ENCODE data around the gene CTSS.
"Not testable (repeated sequence)": the region's sequence is repeated elsewhere in the genome, so short reads cannot be mapped to it uniquely, and the experiment has no call there.

CTSS gene

GRCh38 chr1:150775931-150776505 is 10.4 kb upstream of the CTSS start:
- DNase-seq (ENCODE audit: low read depth, low spot score): not testable (repeated sequence)

DNA sequence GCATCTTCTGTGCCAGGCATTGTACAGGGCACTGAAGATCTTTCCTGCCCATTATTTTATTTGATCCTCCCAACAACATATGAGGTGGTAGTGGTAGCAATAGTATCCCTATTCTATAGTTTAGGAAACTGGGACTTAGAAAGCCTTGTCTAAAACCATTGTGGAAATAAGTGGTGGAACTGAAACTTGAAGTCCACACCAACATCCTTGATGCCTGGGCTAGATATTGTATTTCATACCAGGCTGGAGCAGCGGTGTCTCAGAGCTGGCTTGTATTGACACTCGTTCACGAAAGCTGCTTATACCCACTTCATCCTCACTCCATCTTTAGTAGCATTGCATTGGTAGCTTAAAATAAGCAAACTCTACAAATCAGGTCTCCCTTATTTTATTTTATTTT is 9.7 kb upstream of the CTSS start:
- no peak for DNase-seq (ENCODE audit: low read depth, low spot score)

DNA sequence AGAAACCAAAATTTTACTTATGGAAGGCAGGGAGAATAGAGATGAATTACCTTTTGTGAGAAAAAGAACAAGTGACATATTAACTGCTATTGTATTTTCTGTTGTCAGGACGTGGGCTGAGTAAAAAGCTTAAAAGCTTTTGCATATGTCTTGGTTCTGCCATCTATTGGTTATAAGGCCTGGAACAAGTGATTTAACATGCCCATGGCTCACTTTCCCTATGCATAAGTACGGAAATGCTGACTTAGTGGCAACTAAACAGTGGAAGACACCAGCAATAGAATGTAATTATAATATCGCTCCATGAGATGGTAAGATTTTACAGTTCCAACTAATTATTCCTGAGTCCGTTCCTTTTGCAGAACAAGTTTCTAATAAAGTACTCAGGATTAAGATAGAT is 6.7 kb upstream of the CTSS start:
- no peak for DNase-seq (ENCODE audit: low read depth, low spot score)

GRCh38 chr1:150767704-150768103 is 2.1 kb upstream of the CTSS start:
- not testable (repeated sequence) for DNase-seq (ENCODE audit: low read depth, low spot score)

GRCh38 chr1:150765977-150766301 is 361 bp upstream of the CTSS start:
- not testable (repeated sequence) for DNase-seq (ENCODE audit: low read depth, low spot score)

- no peak for DNase-seq (ENCODE audit: low read depth, low spot score)
Observed at GRCh38 chr1:150764617-150765101, 919 bp downstream of the CTSS start.

GRCh38 chr1:150763018-150763417 is 2.6 kb downstream of the CTSS start:
- DNase-seq (ENCODE audit: low read depth, low spot score): no peak

GRCh38 chr1:150762552-150762951 is 3.0 kb downstream of the CTSS start:
- no peak for DNase-seq (ENCODE audit: low read depth, low spot score)

- DNase-seq (ENCODE audit: low read depth, low spot score): no peak
Observed at GRCh38 chr1:150761801-150762200, 3.8 kb downstream of the CTSS start.

GRCh38 chr1:150760013-150760412 is 5.6 kb downstream of the CTSS start:
- no peak for DNase-seq (ENCODE audit: low read depth, low spot score)

- no peak for DNase-seq (ENCODE audit: low read depth, low spot score)
Observed at GRCh38 chr1:150753416-150753815, 12.2 kb downstream of the CTSS start.

- no peak for DNase-seq (ENCODE audit: low read depth, low spot score)
Observed at GRCh38 chr1:150751443-150751842, 14.1 kb downstream of the CTSS start.

DNA sequence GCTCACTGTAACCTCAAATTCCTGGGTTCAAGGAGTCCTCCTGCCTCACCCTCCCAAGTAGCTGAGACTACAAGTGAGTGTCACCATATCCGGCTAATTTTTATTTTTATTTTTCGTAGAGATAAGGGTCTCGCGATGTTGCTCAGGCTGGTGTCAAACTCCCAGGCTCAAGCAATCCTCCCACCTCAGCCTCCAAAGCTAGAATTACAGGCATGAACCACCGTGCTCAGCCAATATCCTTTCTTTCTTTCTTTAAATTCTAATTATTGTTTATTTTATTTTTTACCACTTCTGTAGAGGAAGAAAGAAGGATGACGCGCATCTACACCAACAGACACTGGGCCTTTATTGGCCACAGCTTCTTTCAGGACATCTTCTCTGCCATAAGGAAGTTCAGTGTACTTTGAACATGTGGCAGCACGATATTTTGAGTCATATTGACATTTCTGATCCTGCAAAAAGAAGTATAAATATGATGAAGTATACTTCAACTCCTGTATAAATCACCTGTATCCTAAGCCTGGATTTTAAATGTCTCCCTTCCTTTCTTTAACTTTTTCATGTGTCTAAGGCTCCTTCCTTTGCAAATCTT is 15.8 kb downstream of the CTSS start:
- no peak for DNase-seq (ENCODE audit: low read depth, low spot score)

- DNase-seq (ENCODE audit: low read depth, low spot score): no peak
Observed at GRCh38 chr1:150748878-150749719, 16.5 kb downstream of the CTSS start.

- DNase-seq (ENCODE audit: low read depth, low spot score): no peak
Observed at GRCh38 chr1:150730130-150730721, 35.4 kb downstream of the CTSS start.

GRCh38 chr1:150724336-150724735 is 41.2 kb downstream of the CTSS start:
- no peak for DNase-seq (ENCODE audit: low read depth, low spot score)

GRCh38 chr1:150720703-150721102 is 44.9 kb downstream of the CTSS start, which contains the start of gene HORMAD1:
TSS of gene HORMAD1 (minus strand) at chr1:150720895. CDS start at chr1:150719505, 1,390 bp downstream.
- DNase-seq (ENCODE audit: low read depth, low spot score): no peak

- DNase-seq (ENCODE audit: low read depth, low spot score): no peak
Observed at GRCh38 chr1:150720098-150720497, 45.5 kb downstream of the CTSS start.

GRCh38 chr1:150718225-150718891 is 47.2 kb downstream of the CTSS start:
- DNase-seq (ENCODE audit: low read depth, low spot score): no peak

- not testable (repeated sequence) for DNase-seq (ENCODE audit: low read depth, low spot score)
Observed at GRCh38 chr1:150709031-150709430, 56.5 kb downstream of the CTSS start.

DNA sequence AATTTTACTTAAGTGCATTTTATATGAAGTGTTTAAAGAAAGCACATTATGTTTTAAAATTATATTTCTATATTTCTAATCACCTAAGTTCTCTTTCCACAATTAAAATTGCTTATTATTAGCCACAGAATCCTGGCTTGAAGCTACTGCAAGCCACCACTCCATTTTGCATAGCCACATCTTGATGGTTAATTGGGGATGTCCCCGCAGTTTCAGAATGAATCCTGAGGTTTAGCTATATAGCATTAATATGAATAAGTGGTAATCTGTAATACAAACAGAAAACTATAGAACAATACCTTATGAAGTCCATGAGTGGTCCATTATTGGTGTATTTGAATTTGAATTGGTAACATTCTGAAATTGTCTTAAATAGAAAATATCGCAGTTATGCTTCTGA is 57.0 kb downstream of the CTSS start:
- DNase-seq (ENCODE audit: low read depth, low spot score): no peak

- DNase-seq (ENCODE audit: low read depth, low spot score): no peak
Observed at GRCh38 chr1:150706091-150706490, 59.5 kb downstream of the CTSS start.

Measured in iPS DF 19.7 (cell line).